DMS79 (cell line): ENCODE data around the gene IMPA2.

Source experiments
- DNase-seq: peaks from one replicate; lab custom pipeline; 2025; lab: John Stamatoyannopoulos, UW

The IMPA2 gene

DNA sequence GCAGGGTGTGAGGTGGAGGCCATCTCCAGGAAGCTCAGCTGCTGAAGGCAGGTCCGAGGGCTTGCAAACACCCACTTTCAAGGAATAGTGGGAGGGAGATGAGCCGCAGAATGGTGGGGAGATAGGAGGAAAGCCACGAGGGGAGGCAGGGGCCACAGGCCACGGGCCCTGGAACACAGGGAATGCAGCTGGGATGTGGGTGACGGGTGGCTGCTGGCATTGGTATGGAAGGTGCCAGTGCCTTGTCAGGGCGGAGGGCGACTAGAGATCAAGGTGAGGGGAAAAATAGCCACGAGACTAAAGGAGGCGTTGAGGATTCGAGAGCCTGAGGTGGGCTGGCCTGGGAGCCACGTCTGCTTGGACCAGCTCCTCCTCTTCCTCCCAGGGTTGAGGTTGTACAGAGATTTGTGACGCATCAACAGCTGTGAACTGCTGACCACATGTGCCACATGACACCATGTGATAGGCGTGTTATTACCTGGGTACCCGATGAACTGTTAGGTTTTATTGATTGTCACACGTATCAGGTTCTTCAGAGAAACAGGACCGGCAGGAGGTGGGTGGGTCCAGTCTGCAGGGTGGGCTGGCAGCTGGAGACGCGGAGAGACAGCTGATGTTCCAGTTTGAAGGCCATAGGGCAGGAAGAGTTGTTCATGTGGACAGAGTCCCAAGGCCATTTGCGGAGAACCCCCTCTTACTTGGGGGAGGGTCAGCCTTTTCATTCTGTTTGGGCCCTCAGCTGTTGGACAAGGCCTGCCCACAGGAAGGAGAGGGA, 9.9 kb downstream of the IMPA2 start:
- DNase-seq = no peak

GRCh38 chr18:11992096-11992790, 10.9 kb downstream of the IMPA2 start:
- no peak for DNase-seq

GRCh38 chr18:11993264-11993916, 12.1 kb downstream of the IMPA2 start:
- no peak for DNase-seq

- DNase-seq = no peak
Measured at GRCh38 chr18:11994336-11994702, 13.0 kb downstream of the IMPA2 start.

GRCh38 chr18:11994703-11995444, 13.6 kb downstream of the IMPA2 start:
- no peak for DNase-seq

- DNase-seq = no peak
Measured at GRCh38 chr18:11995445-11996189, 14.3 kb downstream of the IMPA2 start.

DNA sequence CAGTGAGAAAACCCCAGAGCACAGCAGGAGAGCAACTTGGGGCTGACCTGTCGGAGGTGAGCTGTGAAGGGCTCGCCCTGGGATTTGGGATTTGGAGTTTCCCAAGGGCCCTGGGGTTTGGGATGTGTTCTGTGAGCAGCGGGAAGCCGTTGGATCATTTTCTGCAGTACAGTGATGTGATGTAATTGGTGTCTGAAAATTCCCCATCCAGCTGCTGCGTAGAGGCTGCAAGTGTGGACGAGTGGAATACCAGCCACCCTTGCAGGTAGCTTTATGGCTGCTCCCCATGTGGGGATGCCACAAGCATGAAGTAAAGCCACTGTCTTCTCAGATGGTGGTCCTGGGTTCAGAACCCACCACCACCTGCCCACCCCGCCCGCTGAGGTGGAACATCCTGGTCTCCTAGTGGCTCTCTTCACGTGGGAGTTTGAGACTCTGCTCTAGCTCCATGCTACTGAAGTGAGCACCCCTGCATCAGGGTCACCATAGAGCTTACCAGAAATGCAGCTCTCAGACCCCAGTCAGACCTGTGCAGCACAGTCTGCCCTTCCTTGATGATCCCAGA, 15.0 kb downstream of the IMPA2 start:
- DNase-seq = no peak

DNA sequence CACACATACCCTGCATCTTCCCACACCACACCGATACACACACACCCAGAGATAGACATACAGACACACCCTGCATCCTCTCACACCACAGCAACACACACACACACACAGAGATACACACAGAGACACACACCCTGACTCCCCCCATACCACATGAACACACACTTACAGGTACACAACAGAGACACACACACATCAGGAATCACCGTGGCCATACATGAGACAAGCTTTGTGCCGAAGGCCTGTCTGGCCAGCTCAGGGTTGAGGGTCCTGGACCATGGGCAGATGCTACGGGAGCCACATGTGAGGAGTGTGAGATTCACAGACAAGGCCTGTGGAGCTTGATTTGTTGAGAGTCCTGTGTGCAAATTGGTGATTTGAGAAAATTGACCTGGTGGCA, 15.6 kb downstream of the IMPA2 start:
- no peak for DNase-seq

GRCh38 chr18:11997466-11997865, 16.2 kb downstream of the IMPA2 start:
- no peak for DNase-seq

DNA sequence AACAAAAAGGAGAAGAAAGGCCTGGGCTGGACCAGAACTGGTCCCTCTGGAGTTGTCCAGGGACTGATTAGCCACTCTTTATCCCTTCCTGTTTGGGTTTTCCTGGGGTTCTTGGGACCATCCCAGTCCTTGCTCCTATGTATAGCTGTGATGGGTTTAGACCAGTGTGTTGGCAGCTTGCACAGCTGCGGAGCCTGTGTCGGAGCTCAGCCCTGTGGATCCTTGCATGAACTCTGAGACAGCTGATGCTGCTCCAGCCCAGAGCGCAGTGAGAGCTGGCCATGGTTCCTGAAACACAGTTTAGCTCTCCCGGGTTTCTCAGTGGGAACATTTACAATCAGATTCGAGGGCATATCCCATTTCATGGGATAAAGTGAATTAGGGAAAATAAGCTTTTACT, 16.9 kb downstream of the IMPA2 start:
- DNase-seq = no peak

GRCh38 chr18:11999429-11999828, 18.1 kb downstream of the IMPA2 start:
- DNase-seq = no peak

- DNase-seq = no peak
Measured at GRCh38 chr18:12000072-12000659, 18.9 kb downstream of the IMPA2 start.

- no peak for DNase-seq
Measured at GRCh38 chr18:12001421-12001820, 20.1 kb downstream of the IMPA2 start.

DNA sequence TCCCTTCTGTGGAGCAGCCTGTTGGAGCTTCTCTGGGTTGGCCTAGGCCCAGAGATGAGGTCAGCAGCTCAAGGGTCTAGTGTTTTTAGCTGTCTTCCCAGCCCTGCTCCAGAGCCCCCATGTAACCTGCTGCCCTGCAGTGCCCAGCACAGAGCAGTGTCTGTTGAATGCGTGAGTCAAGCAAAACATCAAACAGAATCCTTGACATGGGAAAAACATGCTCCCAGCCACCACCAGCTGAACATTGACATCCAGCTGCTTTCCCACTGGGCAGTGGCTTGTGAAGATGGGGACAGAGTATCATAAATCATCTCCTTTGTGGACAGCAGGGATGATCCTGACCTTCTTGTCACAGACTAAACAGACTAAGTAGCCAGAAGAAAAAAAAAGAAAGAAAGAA, 22.6 kb downstream of the IMPA2 start:
- no peak for DNase-seq

DNA sequence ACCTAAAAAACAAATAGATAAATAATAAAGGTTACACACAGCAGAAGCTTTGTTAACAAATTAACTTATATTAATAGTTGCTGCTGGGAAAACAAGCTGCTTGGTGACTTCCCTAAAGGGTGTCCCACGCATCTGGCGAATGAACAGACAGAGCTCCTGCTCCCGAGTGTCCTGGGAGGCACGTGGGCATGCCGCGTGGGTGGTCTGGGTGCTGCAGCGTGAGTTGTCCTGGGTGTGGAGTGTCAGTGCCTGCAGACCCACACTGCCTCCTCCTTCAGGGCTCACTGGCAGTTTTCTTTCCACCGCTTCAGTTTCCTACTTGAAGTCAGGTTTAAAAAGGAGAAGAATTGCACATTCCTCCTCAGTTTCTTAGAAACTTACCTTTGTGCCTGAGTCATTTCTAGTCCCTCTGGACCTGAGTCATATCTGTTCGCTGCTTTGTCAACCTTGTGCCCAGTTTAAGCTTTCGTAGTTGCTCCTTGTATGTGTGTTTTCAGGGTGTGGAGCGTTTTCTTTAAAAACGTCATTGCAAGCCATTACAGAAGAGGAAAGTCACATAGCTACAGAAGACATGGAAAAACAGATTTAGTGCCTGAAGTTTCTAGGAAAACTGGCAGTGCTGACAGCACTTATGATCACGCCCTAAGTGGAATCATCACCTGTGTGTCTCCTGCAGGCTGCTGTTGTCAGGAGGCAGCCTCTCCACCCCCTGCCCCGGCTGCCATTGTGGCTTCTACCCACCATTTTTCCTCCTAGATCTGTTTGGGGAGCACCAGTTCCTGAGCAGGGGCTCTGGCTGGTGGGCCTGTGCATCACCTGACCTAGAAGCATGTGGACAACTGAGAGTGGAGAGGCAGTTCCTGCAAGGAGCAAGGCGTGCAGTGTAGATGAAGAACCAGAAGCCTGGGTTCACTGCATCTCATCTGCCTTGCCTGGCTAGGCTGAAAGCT, 24.5 kb downstream of the IMPA2 start:
- DNase-seq = no peak

- no peak for DNase-seq
Measured at GRCh38 chr18:12006488-12006840, 25.2 kb downstream of the IMPA2 start.

- no peak for DNase-seq
Measured at GRCh38 chr18:12007063-12007462, 25.8 kb downstream of the IMPA2 start.

DNA sequence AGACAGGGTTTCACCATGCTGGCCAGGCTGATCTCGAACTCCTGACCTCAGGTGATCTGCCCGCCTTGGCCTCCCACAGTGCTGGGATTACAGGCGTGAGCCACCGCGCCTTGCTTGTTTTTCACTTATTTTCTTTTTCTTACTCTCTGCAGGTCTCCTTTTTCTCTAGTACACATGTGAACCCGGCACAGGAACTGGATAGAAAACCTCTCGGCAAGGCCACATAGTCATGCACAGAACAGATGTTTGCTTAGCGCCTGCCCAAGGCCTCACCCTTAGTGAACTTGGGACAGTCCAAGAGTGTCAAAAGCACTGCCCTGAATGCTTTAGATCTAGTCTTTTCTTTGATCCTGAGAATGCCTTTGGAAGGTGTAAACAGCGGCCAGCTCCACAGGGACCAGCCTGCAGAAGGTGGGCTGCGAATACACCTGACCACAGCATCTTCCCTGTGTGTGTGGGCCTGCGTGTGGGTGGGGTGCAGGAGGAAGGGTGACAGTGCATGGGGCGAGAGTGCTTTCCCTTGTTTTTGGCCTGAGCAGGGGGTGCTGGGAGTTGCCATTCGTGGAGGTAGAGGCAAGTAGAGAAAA, 27.0 kb downstream of the IMPA2 start:
- no peak for DNase-seq

DNA sequence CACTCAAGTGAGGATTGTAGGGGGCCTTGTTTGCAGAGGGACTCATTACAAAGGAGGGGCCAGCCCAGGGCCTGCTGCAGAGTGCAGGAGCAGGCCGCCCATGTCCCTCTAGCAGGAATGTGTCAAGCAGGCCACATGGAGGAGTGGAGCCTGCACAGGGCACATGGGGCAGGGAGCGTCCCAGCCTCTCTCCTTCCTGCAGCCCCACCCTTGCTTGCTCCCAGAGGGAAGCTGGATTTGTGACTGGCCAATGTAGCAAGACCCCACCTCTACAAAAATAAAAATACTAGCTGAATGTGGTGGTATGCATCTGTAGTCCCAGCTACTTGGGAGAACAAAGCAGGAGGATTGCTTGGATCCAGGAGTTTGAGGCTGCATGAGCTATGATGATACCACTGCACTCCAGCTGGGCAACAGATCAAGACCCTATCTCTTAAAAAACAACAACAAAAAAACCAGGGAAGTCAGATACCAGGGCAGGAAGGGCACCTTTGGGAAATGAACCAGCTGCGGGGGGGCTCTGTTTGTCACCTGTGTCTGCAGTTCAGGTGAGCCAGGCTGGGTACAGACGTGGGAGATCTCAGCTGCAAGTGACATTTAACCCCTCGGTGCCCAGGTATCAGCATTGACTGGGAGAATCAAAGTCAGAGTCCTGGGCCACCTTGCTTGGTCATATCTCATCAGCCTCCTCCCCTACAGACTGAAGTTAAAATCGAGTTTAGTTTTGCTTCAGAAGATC, 27.7 kb downstream of the IMPA2 start:
- no peak for DNase-seq
